Testis (tissue), 5 donors: ENCODE results near the gene TMPRSS13. TPM values are rescaled to one million over a fixed set of nuclear protein-coding genes. Genes with fewer than 3 reads are reported as not detected.
A peak's percentile ranks its signal among the peaks of the same experiment; 100 is the strongest.
"Not testable (repeated sequence)": the region's sequence is repeated elsewhere in the genome, so short reads cannot be mapped to it uniquely, and the experiment has no call there.

Source experiments
- DNase-seq: peaks from one replicate; pipeline ENCODE4 v3.0.0-alpha.2; 2019
- H3K27ac ChIP-seq, 2 donors: fragments of 200-600 bp; sonication (generic); one replicate each; pipeline ENCODE4 v1.5.1; 2019
- H3K27me3 ChIP-seq: fragments of 200-600 bp; sonication (generic); one replicate; pipeline ENCODE4 v1.5.1; 2019
- H3K36me3 ChIP-seq: fragments of 200-600 bp; sonication (generic); one replicate; pipeline ENCODE4 v1.5.1; 2017; ENCODE audit warnings: low read depth; ENCODE audit errors: missing control alignments
- H3K4me1 ChIP-seq: fragments of 200-600 bp; sonication (generic); one replicate; pipeline ENCODE4 v1.5.1; 2019
- H3K4me3 ChIP-seq, 2 donors: fragments of 200-600 bp; sonication (generic); one replicate each; pipeline ENCODE4 v1.5.1; 2017 to 2019
- H3K9me3 ChIP-seq: fragments of 200-600 bp; sonication (generic); one replicate; pipeline ENCODE4 v1.5.1; 2017
- POLR2A ChIP-seq: fragments of 450-650 bp; IDR thresholded peaks from one replicate; pipeline ENCODE4 v1.6.1; 2017; ENCODE audit warnings: antibody characterized with exemption, mild to moderate bottlenecking, moderate library complexity
- WGBS, 2 donors: methylation state at CpG; one replicate each; pipeline ENCODE4 v1.1.5; 2018; 5-methylcytosine and 5-hydroxymethylcytosine counted together
- intact Hi-C: fragments of 100-400 bp; cut with DNase I; formaldehyde crosslinking; loops from one replicate; pipeline ENCODE4 v1.15.1; 2023; ENCODE audit warnings: low total_unique reads
- long read RNA-seq, 2 donors: transcript quantifications; one replicate each; lab custom pipeline, GENCODE V29; 2026
- polyA plus RNA-seq: library from polyadenylated mRNA; stranded (reverse); fragments of 350-450 nt; fragmentation: Illumina TruSeq; extraction: RNeasy Lipid Tissue Mini Kit (QIAGEN cat#74804); gene quantifications from one replicate; pipeline ENCODE4 v1.2.3, GENCODE V29; 2014; ENCODE audit warnings: low read depth, low replicate concordance; ENCODE audit not compliant: insufficient read depth
- total RNA-seq, 2 donors: library from RNA; depleted of rRNA; stranded (reverse); fragments of >200 nt; gene quantifications; one replicate each; pipeline ENCODE4 v1.2.3, GENCODE V29; 2016
- TF ChIP-seq, protein P1 (sequence below), 3 experiments: fragments of 450-650 bp in 2 of 3; fragments of 200-600 bp in 1 of 3; sonication (generic) in 1 of 3; IDR thresholded peaks; one replicate each; pipeline ENCODE4 v1.5.1; 2016 to 2019; ENCODE audit warnings: antibody characterized with exemption in 3 of 3, mild to moderate bottlenecking in 2 of 3, moderate library complexity in 1 of 3

The TMPRSS13 gene
- total RNA-seq (under 1 TPM; 0.74 to 0.87 TPM), polyA plus RNA-seq (0.91 TPM)
- long read RNA-seq, donor 1: 0 reads
- long read RNA-seq, donor 2: 0 reads

DNA sequence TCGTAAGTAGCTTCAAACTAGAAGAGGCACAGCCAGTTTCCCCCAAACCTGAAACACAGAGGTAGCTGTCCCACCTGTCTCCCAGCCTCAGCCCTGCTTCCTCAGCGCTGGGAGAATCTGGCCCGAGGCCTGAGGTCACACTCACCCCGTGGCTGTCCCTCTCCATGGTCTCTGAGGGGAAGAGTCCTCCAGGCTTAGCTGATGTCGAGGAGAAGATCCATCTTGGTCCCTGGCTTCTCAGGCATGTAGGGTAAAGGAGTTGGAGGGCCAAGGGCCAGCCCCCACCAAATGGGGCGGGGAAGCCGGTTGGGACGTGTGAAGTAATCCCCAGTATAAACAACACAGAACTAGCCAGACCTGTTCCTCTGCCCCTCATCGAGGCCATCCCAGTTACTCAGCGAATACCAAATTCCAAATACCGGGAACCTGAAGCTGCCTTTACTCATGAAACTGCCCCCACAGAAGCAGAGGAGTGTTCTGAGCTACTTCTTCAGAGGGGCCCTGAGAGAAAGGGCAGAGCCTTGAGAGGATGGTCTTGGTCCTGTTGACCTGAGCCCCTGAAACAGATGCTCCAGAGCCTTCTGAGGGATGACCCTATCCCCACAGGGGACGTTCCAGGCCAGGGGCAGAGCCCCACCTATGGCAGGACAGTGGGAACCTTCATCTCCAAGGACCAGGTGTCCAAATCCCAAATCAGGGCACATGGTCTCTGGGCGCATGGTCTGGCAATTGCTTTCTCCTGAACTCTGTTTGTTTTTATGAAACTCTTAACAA lies at the start of gene TMPRSS13:
TSS of gene TMPRSS13 (minus strand) at position 261 of the 774 bp plus-strand sequence. CDS start at position 166, 95 bp downstream.
- Histone ChIP-seq H3K36me3 (no peaks in the 10 kb centered on the region), H3K4me1 (no peaks in the 10 kb centered on the region), H3K27ac (no peak within 1 kb of the TSS), H3K27me3 (no peaks in the 10 kb centered on the region), H3K4me3 (no peak within 1 kb of the TSS), H3K9me3 (no peaks in the 10 kb centered on the region)
- intact Hi-C loops: no loop called here
- 84 to 87% methylated on average over 11 to 13 of the region's 13 CpGs for WGBS, 2 donors
- TF ChIP-seq, protein P1, sequence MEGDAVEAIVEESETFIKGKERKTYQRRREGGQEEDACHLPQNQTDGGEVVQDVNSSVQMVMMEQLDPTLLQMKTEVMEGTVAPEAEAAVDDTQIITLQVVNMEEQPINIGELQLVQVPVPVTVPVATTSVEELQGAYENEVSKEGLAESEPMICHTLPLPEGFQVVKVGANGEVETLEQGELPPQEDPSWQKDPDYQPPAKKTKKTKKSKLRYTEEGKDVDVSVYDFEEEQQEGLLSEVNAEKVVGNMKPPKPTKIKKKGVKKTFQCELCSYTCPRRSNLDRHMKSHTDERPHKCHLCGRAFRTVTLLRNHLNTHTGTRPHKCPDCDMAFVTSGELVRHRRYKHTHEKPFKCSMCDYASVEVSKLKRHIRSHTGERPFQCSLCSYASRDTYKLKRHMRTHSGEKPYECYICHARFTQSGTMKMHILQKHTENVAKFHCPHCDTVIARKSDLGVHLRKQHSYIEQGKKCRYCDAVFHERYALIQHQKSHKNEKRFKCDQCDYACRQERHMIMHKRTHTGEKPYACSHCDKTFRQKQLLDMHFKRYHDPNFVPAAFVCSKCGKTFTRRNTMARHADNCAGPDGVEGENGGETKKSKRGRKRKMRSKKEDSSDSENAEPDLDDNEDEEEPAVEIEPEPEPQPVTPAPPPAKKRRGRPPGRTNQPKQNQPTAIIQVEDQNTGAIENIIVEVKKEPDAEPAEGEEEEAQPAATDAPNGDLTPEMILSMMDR (IDR thresholded peaks at IDR 0.05): no peak
- no peak for TF ChIP-seq POLR2A
- DNase-seq: no peak

DNA sequence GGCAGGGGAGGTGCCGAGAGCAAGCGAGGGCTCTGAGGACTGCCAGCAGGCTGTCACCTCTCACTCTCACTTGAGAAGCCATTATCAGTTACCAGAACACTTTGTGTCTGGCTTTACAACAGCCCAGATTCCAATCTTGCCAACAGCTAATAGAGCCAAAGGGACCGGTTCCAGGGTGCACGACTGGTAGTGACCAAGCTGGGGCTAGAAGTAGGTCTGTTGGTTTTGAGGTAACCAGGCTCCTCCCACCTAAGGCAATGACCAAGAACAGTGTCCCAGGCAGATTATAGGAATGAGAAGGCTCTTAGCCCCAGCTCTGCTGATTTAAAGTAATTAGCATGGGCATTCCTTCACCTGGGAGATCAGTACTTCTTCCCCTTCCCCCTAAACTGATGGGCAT lies 49.8 kb upstream of the TMPRSS13 start:
- Histone ChIP-seq H3K27me3 (no peaks in the 10 kb centered on the region), H3K4me3 (no peak overlapping the region), H3K27ac (no peak overlapping the region), H3K4me1 (no peaks in the 10 kb centered on the region), H3K36me3 (no peaks in the 10 kb centered on the region), H3K9me3 (no peaks in the 10 kb centered on the region)
- TF ChIP-seq, protein P1 (IDR thresholded peaks at IDR 0.05): no peak
- TF ChIP-seq POLR2A: no peak
- no peak for DNase-seq
- intact Hi-C loops: no loop called here
- WGBS, 2 donors: 49 to 56% methylated on average over 2 to 4 of the region's 4 CpGs

DNA sequence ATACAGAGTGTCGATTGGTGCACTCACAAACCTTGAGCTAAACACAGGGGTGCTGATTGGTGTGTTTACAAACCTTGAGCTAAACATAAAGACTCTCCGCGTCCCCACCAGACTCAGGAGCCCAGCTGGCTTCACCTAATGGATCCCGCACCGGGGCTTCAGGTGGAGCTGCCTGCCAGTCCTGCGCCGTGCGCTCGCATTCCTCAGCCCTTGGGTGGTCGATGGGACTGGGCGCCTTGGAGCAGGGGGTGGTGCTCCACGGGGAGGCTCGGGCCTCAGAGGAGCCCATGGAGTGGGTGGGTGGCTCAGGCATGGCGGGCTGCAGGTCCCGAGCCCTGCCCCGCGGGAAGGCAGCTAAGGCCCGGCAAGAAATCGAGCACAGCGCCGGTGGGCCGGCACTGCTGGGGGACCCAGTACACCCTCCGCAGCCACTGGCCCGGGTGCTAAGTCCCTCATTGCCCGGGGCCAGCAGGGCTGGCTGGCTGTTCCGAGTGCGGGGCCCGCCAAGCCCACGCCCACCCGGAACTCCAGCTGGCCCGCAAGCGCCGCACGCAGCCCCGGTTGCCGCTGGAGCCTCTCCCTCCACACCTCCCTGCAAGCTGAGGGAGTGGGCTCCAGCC lies 49.2 kb upstream of the TMPRSS13 start:
- intact Hi-C loops, H3K9me3 ChIP-seq, H3K27me3 ChIP-seq, H3K4me1 ChIP-seq, H3K36me3 ChIP-seq, H3K27ac ChIP-seq, DNase-seq: not testable (repeated sequence)
- 50 to 61% methylated on average over 2 to 20 of the region's 36 CpGs for WGBS, 2 donors
- peak overlapping the region in 1 of 2 donors; percentile 31 for H3K4me3 ChIP-seq

DNA sequence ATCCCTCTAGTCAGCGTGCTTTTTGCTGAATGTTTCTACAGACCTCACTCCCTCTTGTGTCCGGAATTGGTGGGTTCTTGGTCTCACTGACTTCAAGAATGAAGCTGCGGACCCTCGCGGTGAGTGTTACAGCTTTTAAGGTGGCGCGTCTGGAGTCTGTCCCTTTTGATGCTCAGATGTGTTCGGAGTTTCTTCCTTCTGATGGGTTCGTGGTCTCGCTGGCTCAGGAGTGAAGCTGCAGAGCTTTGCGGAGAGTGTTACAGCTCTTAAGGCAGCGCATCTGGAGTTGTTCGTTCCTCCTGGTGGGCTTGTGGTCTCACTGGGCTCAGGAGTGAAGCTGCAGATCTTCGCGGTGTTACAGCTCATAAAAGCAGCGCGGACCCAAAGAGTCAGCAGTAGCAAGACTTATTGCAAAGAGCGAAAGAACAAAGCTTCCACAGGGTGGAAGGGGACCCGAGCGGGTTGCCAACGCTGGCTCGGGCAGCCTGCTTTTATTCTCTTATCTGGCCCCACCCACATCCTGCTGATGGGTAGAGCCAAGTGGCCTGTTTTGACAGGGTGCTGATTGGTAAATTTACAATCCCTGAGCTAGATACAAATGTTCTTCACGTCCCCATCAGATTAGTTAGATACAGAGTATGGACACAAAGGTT lies 48.5 kb upstream of the TMPRSS13 start:
- H3K27me3 ChIP-seq, H3K36me3 ChIP-seq, H3K27ac ChIP-seq, H3K4me1 ChIP-seq, H3K9me3 ChIP-seq, DNase-seq, intact Hi-C loops, H3K4me3 ChIP-seq: not testable (repeated sequence)
- 59 to 77% methylated on average over 14 to 23 of the region's 23 CpGs for WGBS, 2 donors

DNA sequence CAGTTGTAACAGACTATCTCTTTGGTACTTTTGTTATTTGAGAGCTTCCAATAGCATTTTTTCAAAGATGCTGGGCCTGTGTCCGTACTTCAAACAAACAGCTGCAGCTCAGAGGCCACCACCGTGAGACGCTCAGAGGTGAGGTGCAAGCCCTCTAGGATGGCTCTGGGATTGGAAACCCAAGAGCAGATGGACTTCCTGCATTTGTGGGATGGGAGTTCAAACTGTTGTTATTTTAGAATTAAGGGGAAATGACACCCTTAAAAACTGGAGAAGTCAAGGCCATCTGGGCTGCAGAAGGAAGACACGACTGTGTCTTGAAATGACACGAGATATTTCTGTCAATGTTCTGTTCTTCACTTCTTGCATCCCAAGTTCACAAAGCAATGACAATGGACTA lies 47.8 kb upstream of the TMPRSS13 start:
- TF ChIP-seq, protein P1 (IDR thresholded peaks at IDR 0.05): no peak
- TF ChIP-seq POLR2A: no peak
- 82 to 93% methylated on average over 5 of the region's 5 CpGs for WGBS, 2 donors
- no peaks in the 10 kb centered on the region for H3K27me3 ChIP-seq
- no peak overlapping the region for H3K27ac ChIP-seq
- H3K4me3 ChIP-seq: no peak overlapping the region
- no peaks in the 10 kb centered on the region for H3K4me1 ChIP-seq
- no peaks in the 10 kb centered on the region for H3K36me3 ChIP-seq
- H3K9me3 ChIP-seq: no peaks in the 10 kb centered on the region
- DNase-seq: no peak
- intact Hi-C loops: no loop called here
